ENCODE results near the gene FCRL5.
"Not testable (repeated sequence)": the region's sequence is repeated elsewhere in the genome, so short reads cannot be mapped to it uniquely, and the experiment has no call there.

Gene FCRL5

GRCh38 chr1:157487096-157487495 lies 65.2 kb downstream of the FCRL5 start:
- DNase-seq, result no peak

DNA sequence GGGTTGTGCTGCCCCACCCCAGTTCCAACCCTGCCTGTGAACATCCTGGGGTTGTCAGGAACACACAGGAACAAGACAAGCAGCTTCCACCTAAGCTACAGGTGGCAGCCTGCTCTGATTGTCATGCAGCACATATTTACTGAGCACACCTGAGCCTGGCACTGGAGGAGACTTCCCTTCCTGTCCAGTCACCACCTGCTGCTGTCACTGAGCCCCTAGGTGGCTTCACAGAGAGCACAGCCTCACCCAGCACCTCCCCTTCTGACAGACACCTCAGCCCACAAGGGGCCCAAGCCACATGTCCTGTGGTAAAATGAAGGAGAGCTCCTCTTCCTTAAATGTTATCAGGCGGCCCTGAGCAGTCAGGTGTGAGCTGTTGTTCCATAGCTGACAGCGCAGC lies 65.9 kb downstream of the FCRL5 start:
- DNase-seq, result not testable (repeated sequence)

- DNase-seq, result no peak
Measured at GRCh38 chr1:157485793-157486192, 66.5 kb downstream of the FCRL5 start.

DNA sequence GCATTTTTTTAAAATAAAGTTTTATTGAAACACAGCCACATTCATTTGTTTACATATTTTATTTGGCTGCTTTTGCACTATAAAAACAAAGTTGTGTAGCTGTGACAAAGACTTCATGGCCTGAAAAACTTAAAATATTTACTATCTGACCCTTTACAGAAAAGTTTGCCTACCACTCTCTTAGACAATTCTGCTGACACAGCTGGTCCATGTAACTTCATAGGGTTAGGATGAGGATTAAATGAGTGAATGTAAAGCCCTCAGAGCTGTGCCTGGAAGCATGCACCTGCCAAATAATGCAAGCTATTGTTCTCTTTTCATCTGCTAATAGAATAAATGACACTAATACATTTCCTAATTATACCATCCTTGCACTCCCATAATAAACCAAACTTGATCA lies 67.7 kb downstream of the FCRL5 start:
- DNase-seq, result no peak

GRCh38 chr1:157483635-157484034 lies 68.7 kb downstream of the FCRL5 start:
- no peak for DNase-seq

DNA sequence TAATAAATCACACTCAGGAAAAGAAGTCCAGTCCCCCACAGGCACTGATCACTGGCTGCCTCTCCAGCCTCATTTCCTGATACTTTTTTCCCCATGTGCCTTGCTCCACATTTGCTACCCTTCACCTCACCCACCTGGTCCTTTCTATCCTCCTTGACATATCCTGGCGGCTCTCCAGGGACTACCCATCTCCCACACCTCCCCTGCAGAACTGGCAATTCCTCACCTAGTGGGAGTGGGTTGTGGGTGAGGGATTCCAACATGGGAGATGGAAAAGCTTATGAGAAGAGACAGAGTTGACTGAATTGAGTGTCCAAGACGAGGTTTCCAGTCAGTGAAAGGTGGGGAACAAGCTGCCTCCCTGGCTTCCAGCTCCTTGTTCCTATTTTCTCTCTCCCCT lies 69.6 kb downstream of the FCRL5 start:
- DNase-seq, result no peak

GRCh38 chr1:157482174-157482573 lies 70.1 kb downstream of the FCRL5 start:
- no peak for DNase-seq

- DNase-seq, result no peak
Measured at GRCh38 chr1:157478030-157478429, 74.3 kb downstream of the FCRL5 start.

GRCh38 chr1:157477419-157477818 lies 74.9 kb downstream of the FCRL5 start:
- DNase-seq, result no peak

GRCh38 chr1:157472959-157473358 lies 79.4 kb downstream of the FCRL5 start:
- no peak for DNase-seq

DNA sequence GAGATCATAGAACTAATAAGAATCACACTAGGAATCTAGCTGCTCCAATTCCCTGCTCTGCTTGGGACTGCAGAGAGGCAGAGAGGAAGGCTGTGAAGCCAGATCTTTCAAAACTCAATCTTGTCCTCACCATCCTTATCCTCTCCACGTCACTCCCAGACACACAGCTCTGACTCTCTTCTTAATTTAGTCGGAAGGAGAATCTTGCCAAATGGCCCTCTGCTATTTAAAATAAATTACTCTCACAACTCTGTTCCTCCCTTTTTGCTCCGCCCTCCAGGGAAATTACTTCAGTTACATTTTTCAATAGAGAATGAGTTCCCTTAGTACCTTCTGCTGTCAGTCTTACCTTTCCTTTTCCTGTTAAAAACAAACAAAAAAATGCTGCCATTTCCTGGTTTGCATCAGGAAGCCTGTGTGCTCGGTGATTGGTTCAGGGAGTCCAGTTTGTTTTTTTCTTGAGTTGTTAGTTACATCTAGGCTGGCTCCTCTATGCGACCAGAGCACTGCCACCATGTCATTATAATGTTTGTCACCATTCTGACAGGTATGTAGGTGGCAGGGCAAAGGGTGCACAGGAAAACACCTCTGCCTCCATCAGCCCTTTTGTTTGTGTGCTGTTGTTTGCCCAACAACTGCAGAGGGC lies 80.1 kb downstream of the FCRL5 start:
- no peak for DNase-seq

GRCh38 chr1:157471531-157471930 lies 80.8 kb downstream of the FCRL5 start:
- no peak for DNase-seq

GRCh38 chr1:157469752-157470675 lies 82.3 kb downstream of the FCRL5 start:
- no peak for DNase-seq

DNA sequence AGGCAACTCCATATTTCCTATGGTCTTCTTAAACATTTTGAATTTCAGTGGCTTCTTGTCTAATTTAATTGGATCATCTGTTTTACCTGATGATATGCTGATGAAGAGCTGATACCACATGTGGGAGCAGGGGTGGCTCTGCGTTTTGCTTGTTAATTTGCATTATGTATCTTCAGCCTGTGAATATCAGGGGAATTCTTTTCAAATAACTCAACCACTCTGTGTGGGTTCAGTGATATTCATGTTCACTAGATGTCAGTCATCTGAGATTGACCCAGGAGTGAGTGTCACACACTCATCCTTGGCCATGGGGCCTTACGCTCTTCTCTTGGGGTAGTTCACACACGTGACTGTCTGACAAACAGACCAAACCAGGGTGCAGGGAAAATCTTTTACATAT lies 83.0 kb downstream of the FCRL5 start:
- DNase-seq, result no peak

DNA sequence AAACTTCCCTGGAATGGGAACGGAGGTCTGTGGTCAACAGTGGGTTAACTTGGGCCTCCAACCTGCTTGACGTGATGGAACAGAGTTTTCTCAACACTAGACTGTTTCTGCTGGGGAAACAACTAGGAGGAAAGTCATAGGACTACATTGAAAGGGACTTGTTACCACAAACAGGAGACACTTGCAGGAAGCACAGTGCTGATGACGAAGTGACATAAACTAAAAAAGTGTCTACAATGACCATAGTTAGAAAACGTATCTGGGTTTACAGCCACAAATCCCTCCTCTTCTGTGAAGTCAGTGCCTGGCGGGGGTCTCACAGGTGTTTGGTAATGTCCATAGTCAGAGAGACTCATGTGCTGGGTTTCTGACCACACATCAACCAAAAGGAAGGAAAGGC lies 86.3 kb downstream of the FCRL5 start:
- DNase-seq, result no peak

Data from central memory CD4-positive, alpha-beta T cell (primary cell).